C4-2B (cell line): ENCODE measurements around the gene TRIM2.

ENCODE experiments used
- CTCF ChIP-seq: fragments of 450-650 bp; conservative IDR thresholded peaks from 2 replicates; pipeline ENCODE4 v1.5.1; 2017; ENCODE audit warnings: mild to moderate bottlenecking
- ZFX ChIP-seq: fragments of 450-650 bp; IDR thresholded peaks from 2 replicates; pipeline ENCODE4 v1.6.1; 2017

- TF ChIP-seq CTCF (no peak), ZFX (no peak)
Observed at GRCh38 chr4:153364061-153364460, 159.8 kb downstream of the TRIM2 start.
